GM12891 (cell line): ENCODE measurements around the gene POLR2C.

Source experiments
- PAX5 ChIP-seq: IDR thresholded peaks from 2 replicates; pipeline ENCODE4 v1.6.1; 2011; ENCODE audit warnings: low read length, moderate library complexity, mild to moderate bottlenecking; ENCODE audit not compliant: insufficient read depth, severe bottlenecking
- POLR2A ChIP-seq: IDR thresholded peaks from 2 replicates; pipeline ENCODE4 v1.6.1; 2011; ENCODE audit warnings: low read depth, low read length, control low read depth
- POLR2AphosphoS5 ChIP-seq: IDR thresholded peaks from 2 replicates; pipeline ENCODE4 v1.6.1; 2011; ENCODE audit warnings: low read depth, low read length, control low read depth
- SPI1 ChIP-seq: IDR thresholded peaks from 2 replicates; pipeline ENCODE4 v1.6.1; 2011; ENCODE audit warnings: low read depth, low read length, control low read depth
- TAF1 ChIP-seq: IDR thresholded peaks from 2 replicates; pipeline ENCODE4 v1.6.1; 2011; ENCODE audit warnings: low read depth, low read length, control low read depth

GRCh38 chr16:57413301-57413730 is 49.2 kb upstream of the POLR2C start:
- TF ChIP-seq POLR2A (peak; percentile 37; the same call in 1 of the 2 replicates), POLR2AphosphoS5 (no peak), TAF1 (no peak), SPI1 (peak; percentile 91), PAX5 (peak; percentile 79)
